Activated CD4-positive, alpha-beta memory T cell treated with anti-CD3 and anti-CD28 coated beads for 36 hours (primary cell): ENCODE measurements around the gene RAB6A. TPM values are rescaled to one million over a fixed set of nuclear protein-coding genes. Genes with fewer than 3 reads are reported as not detected.

ENCODE experiments used
- CTCF ChIA-PET: fragments of 350-600 bp; sonication (Branson Sonifier 250); formaldehyde crosslinking; loops from one replicate; lab custom pipeline; 2021; ENCODE audit warnings: antibody characterized with exemption, inconsistent platforms; lab: Charles Lee
- POLR2A ChIA-PET: fragments of 350-600 bp; sonication (Branson Sonifier 250); formaldehyde crosslinking; loops from one replicate; lab custom pipeline; 2021; ENCODE audit warnings: antibody characterized with exemption; lab: Charles Lee
- DNase-seq: peaks from one replicate; pipeline ENCODE4 v3.0.0-alpha.2; 2020
- H3K27ac Mint-ChIP-seq: one replicate; pipeline ENCODE4 v1.8.0; 2021; ENCODE audit warnings: mixed read lengths
- H3K27me3 Mint-ChIP-seq: one replicate; pipeline ENCODE4 v1.8.0; 2021; ENCODE audit warnings: mixed read lengths
- H3K36me3 Mint-ChIP-seq: one replicate; pipeline ENCODE4 v1.8.0; 2021; ENCODE audit warnings: mixed read lengths
- H3K4me1 Mint-ChIP-seq: one replicate; pipeline ENCODE4 v1.8.0; 2021; ENCODE audit warnings: low read depth, mixed read lengths
- H3K4me3 Mint-ChIP-seq: one replicate; pipeline ENCODE4 v1.8.0; 2021; ENCODE audit warnings: mild to moderate bottlenecking, mixed read lengths
- H3K9me3 Mint-ChIP-seq: one replicate; pipeline ENCODE4 v1.8.0; 2021; ENCODE audit warnings: mixed read lengths
- intact Hi-C: fragments of 100-400 bp; cut with micrococcal nuclease; formaldehyde crosslinking; loops from one replicate; pipeline ENCODE4 v1.15.1; 2023
- total RNA-seq, 2 experiments: library from RNA; stranded (reverse); gene quantifications; one replicate each; pipeline ENCODE4 v1.2.3, GENCODE V29; 2021

RAB6A gene
- total RNA-seq, 2 experiments from 2014 or later = 66.0 to 71.0 TPM

DNA sequence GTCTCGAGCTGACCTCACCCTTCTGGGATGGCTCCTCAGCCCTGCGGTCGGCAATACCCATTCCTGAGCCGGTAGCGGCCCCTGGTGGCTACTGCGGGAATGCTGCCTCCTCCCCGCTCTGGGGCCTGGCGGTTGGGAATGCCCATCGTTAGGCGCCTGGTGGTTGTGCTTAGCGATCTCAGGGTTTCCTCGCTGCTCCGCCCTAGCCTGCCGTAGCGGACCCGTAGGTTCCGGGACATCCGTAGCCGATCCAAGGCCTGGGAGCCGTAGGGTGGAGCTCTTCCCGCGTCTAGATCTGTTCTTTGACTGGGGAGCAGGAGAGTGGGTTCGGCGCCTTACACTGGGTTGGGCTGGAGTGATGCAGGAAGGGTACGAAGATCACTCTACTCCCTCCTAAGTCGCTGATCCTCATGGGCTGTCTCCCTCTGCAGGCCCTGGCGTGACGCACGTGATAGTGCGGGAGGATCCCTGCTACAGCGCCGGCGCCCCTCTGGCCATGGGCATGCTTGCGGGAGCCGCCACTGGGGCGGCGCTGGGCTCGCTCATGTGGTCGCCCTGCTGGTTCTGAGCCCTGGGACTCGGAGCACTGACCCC, 99.7 kb downstream of the RAB6A start:
- peak overlapping the region; percentile 37 for H3K4me3 Mint-ChIP-seq
- no peak overlapping the region for H3K27ac Mint-ChIP-seq
- H3K9me3 Mint-ChIP-seq = no peaks in the 10 kb centered on the region
- no peaks in the 10 kb centered on the region for H3K27me3 Mint-ChIP-seq
- H3K4me1 Mint-ChIP-seq = peaks cover 3% of the 10 kb centered on the region
- intact Hi-C loops = loop anchor here (1.0 kb wide), 2 partner anchors 36 to 310 kb away; no protein-coding TSS in a partner anchor
- H3K36me3 Mint-ChIP-seq = no peaks in the 10 kb centered on the region
- peak; percentile 90 for DNase-seq
- ChIA-PET CTCF (interaction anchor here (0.5 to 5.3 kb wide), 38 partner anchors 11 to 561 kb away, joined by 3 to 173 read pairs (median 4); partner anchors contain the start of genes ARHGEF17 and PLEKHB1), POLR2A (no interaction called here)

DNA sequence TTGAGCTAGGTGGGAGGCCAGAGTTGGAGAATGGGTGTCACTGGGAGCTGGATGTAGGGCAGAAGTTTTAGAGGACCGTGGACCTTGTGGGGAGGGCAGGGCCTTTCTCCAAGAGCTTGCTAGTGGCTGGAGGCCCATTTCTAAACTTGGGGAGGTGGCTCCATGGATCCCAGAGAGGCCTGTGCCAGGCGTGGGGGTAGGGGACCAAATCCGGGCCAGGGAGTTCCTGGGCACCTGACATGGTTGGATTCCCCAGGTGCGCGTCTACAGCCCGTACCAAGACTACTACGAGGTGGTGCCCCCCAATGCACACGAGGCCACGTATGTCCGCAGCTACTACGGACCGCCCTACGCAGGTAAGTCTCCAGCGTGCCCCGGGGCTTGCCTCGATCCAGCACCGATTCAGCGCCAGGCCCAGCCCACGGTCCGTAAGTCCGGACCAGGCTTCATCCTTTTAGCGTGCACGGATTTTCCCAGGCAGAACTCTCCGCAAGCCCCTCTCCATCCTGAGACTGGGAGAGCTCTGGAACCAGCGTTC, 100.3 kb downstream of the RAB6A start:
- H3K9me3 Mint-ChIP-seq = no peaks in the 10 kb centered on the region
- DNase-seq = no peak
- H3K4me3 Mint-ChIP-seq = peak overlapping the region; percentile 36
- no peak overlapping the region for H3K27ac Mint-ChIP-seq
- peaks cover 3% of the 10 kb centered on the region for H3K4me1 Mint-ChIP-seq
- H3K27me3 Mint-ChIP-seq = no peaks in the 10 kb centered on the region
- ChIA-PET CTCF (interaction anchor here (0.6 to 5.3 kb wide), 34 partner anchors 12 to 358 kb away, joined by 3 to 173 read pairs (median 4); partner anchors contain the start of genes ARHGEF17 and PLEKHB1), POLR2A (no interaction called here)
- H3K36me3 Mint-ChIP-seq = no peaks in the 10 kb centered on the region
- intact Hi-C loops = loop anchor here (1.0 kb wide), 2 partner anchors 35 to 309 kb away; no protein-coding TSS in a partner anchor

DNA sequence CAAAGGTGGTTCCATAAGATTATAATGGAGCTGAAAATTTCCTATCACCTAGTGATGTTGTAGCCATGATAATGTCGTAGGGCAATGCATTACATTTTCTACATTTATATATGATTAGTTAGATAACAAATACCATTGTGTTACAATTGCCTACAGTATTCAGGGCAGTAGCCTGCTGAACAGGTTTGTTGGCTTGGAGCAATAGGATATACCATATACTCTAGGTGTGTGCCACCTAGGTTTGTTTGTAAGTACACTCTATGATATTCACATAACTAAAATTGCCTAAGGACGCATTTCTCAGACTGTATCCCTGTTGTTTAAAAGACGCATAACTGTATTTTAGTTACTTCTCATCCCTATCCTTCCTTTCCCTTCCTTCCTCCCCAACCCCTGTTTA, 100.9 kb downstream of the RAB6A start:
- no peaks in the 10 kb centered on the region for H3K9me3 Mint-ChIP-seq
- POLR2A ChIA-PET = no interaction called here
- intact Hi-C loops = no loop called here
- H3K4me1 Mint-ChIP-seq = peaks cover 3% of the 10 kb centered on the region
- H3K27me3 Mint-ChIP-seq = no peaks in the 10 kb centered on the region
- H3K36me3 Mint-ChIP-seq = no peaks in the 10 kb centered on the region
- no peak for DNase-seq
- CTCF ChIA-PET = interaction anchor here (0.8 to 5.3 kb wide), 26 partner anchors 11 to 353 kb away, joined by 3 to 173 read pairs (median 5); partner anchors contain the start of genes ARHGEF17 and PLEKHB1
- H3K27ac Mint-ChIP-seq = no peak overlapping the region
- no peak overlapping the region for H3K4me3 Mint-ChIP-seq

DNA sequence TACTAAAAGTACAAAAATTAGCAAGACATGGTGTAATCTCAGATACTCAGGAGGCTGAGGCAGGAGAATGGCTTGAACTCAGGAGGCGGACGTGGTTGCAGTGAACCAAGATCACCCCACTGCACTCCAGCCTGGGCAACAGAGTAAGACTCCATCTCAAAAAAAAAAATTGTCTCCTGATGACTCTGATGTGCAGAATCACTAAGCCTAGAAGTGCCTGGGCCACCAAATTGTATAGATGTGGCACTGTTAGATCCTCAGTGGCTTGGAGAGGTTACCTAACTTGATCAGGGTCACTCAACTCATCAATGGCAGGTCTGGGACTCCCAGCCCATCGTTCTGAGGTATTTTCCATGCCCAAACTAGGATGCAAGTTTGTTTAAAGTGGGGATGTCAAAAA, 103.9 kb downstream of the RAB6A start:
- Mint-ChIP-seq H3K9me3 (no peaks in the 10 kb centered on the region), H3K4me1 (peaks cover 3% of the 10 kb centered on the region), H3K27me3 (no peaks in the 10 kb centered on the region), H3K27ac (no peak overlapping the region), H3K4me3 (no peak overlapping the region), H3K36me3 (no peaks in the 10 kb centered on the region)
- no peak for DNase-seq
- intact Hi-C loops = no loop called here
- ChIA-PET POLR2A (no interaction called here), CTCF (interaction anchor here (4.4 kb wide), 1 partner anchor 31 kb away, joined by 19 read pairs; no protein-coding TSS in a partner anchor)

DNA sequence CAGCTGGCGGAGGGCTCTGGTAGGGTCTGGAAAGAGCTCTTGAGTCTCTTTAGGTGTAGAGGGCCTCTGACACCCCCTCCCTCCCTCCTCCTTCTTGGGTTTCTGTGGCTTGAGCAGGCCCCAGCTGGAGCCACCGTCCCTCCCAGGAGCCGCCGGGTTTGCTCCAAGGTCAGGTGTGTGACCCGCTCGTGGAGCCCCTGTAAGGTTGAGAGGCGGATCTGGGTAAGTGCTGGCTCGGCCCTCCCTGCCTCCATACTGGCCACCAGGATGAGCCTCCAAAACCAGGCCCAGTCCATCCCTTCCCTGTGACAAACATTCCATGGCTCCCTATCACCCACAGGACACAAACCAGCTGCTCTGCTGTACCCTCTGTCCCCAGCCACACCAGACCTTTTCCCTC, 105.2 kb downstream of the RAB6A start:
- no peak for DNase-seq
- CTCF ChIA-PET = interaction anchor here (1.0 to 4.4 kb wide), 2 partner anchors 30 to 177 kb away, joined by 3 to 19 read pairs; no protein-coding TSS in a partner anchor
- no peak overlapping the region for H3K27ac Mint-ChIP-seq
- no peaks in the 10 kb centered on the region for H3K36me3 Mint-ChIP-seq
- intact Hi-C loops = no loop called here
- H3K4me3 Mint-ChIP-seq = no peak overlapping the region
- H3K4me1 Mint-ChIP-seq = no peaks in the 10 kb centered on the region
- no peaks in the 10 kb centered on the region for H3K9me3 Mint-ChIP-seq
- POLR2A ChIA-PET = no interaction called here
- H3K27me3 Mint-ChIP-seq = no peaks in the 10 kb centered on the region

DNA sequence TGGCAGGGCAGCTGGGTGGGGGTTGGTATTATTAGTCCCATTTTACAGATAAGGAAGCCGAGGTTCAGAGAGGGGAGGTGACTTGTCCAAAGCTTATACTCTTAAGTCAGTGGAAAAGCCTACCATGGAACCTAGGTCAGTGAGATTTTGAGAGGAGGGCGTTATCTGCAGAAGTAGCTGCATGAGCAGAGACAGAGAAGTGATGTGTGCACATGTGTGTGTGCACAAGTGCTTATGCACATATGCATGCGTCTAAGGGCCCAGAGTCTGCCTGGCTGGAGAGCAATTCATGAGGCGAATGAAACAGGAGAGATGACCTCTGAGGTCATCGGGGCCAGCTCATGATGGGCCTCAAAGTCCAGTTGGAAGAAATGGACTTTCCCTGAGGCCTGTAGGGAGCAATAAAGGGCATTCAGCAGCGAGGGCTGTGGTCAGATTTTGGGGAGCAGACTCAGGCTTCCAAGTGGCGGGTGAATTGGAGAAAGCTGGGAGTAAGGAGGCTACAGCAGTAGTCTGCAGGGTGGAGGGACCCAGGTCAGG, 106.3 kb downstream of the RAB6A start:
- H3K36me3 Mint-ChIP-seq = no peaks in the 10 kb centered on the region
- no peaks in the 10 kb centered on the region for H3K27me3 Mint-ChIP-seq
- H3K9me3 Mint-ChIP-seq = no peaks in the 10 kb centered on the region
- ChIA-PET CTCF (interaction anchor here (4.4 kb wide), 1 partner anchor 29 kb away, joined by 19 read pairs; no protein-coding TSS in a partner anchor), POLR2A (no interaction called here)
- intact Hi-C loops = no loop called here
- no peak overlapping the region for H3K4me3 Mint-ChIP-seq
- DNase-seq = no peak
- H3K4me1 Mint-ChIP-seq = no peaks in the 10 kb centered on the region
- no peak overlapping the region for H3K27ac Mint-ChIP-seq

DNA sequence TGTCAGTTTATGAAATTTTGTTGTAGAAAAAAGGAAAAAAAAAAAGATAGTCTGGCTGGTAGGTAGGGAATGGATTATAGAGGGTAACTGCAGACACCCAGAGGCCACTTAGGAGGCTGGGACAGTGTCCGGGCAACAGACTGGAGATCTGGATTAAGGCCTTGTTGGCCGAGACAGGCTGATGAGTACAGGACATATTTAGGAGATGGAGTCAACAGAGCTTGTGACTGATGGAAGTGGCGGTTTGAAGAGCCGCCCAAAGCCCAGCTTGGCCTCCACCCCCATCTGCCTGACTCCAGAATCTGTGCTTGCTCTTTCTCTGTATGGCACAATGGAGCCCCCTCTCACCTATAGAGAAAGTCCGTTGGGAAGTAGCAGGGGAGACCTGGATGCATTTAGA, 106.9 kb downstream of the RAB6A start:
- intact Hi-C loops = no loop called here
- Mint-ChIP-seq H3K4me3 (no peak overlapping the region), H3K36me3 (no peaks in the 10 kb centered on the region), H3K4me1 (no peaks in the 10 kb centered on the region), H3K9me3 (no peaks in the 10 kb centered on the region), H3K27ac (no peak overlapping the region), H3K27me3 (no peaks in the 10 kb centered on the region)
- DNase-seq = no peak
- POLR2A ChIA-PET = no interaction called here
- CTCF ChIA-PET = interaction anchor here (0.8 to 4.4 kb wide), 2 partner anchors 28 to 175 kb away, joined by 3 to 19 read pairs; no protein-coding TSS in a partner anchor

- ChIA-PET CTCF (interaction anchor here (0.8 to 4.4 kb wide), 2 partner anchors 27 to 174 kb away, joined by 3 to 19 read pairs; no protein-coding TSS in a partner anchor), POLR2A (no interaction called here)
- no peaks in the 10 kb centered on the region for H3K27me3 Mint-ChIP-seq
- H3K4me3 Mint-ChIP-seq = no peak overlapping the region
- intact Hi-C loops = no loop called here
- no peak overlapping the region for H3K27ac Mint-ChIP-seq
- no peak for DNase-seq
- no peaks in the 10 kb centered on the region for H3K36me3 Mint-ChIP-seq
- H3K4me1 Mint-ChIP-seq = no peaks in the 10 kb centered on the region
- no peaks in the 10 kb centered on the region for H3K9me3 Mint-ChIP-seq
These were observed 107.9 kb downstream of the RAB6A start for GRCh38 chr11:73652856-73653559.

- no peak for DNase-seq
- Mint-ChIP-seq H3K27ac (no peak overlapping the region), H3K36me3 (no peaks in the 10 kb centered on the region), H3K4me3 (no peak overlapping the region), H3K4me1 (peaks cover 5% of the 10 kb centered on the region), H3K27me3 (no peaks in the 10 kb centered on the region), H3K9me3 (no peaks in the 10 kb centered on the region)
- POLR2A ChIA-PET = no interaction called here
- CTCF ChIA-PET = no interaction called here
- intact Hi-C loops = no loop called here
These were observed 108.7 kb downstream of the RAB6A start for GRCh38 chr11:73652046-73652730.

- ChIA-PET CTCF (no interaction called here), POLR2A (no interaction called here)
- H3K36me3 Mint-ChIP-seq = no peaks in the 10 kb centered on the region
- H3K4me3 Mint-ChIP-seq = no peak overlapping the region
- H3K27ac Mint-ChIP-seq = no peak overlapping the region
- no peaks in the 10 kb centered on the region for H3K27me3 Mint-ChIP-seq
- no peak for DNase-seq
- intact Hi-C loops = no loop called here
- no peaks in the 10 kb centered on the region for H3K9me3 Mint-ChIP-seq
- H3K4me1 Mint-ChIP-seq = peaks cover 7% of the 10 kb centered on the region
These were observed 109.2 kb downstream of the RAB6A start for GRCh38 chr11:73651661-73652045.

DNA sequence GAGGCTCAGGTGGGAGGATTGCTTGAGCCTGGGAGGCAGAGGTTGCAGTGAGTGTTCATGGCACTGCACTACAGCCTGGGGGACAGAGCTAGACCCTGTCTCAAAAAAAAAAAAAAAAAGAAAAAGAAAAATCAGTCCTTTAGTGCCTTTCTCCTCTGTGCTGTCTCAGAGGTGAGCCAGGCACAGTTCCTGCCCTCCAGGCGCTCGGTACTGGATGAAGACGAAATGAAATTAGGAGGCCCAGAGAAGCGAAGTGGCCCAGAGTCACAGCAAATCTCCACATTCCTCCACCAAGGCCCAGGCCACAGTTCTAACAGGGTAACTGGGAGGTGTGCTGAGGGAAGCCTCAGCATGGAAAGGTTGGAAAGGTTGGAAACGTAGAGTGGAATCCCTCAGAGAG, 109.6 kb downstream of the RAB6A start:
- H3K4me3 Mint-ChIP-seq = no peak overlapping the region
- intact Hi-C loops = no loop called here
- CTCF ChIA-PET = no interaction called here
- no peaks in the 10 kb centered on the region for H3K9me3 Mint-ChIP-seq
- no peak overlapping the region for H3K27ac Mint-ChIP-seq
- POLR2A ChIA-PET = no interaction called here
- H3K36me3 Mint-ChIP-seq = no peaks in the 10 kb centered on the region
- DNase-seq = no peak
- no peaks in the 10 kb centered on the region for H3K27me3 Mint-ChIP-seq
- H3K4me1 Mint-ChIP-seq = peaks cover 7% of the 10 kb centered on the region
